OCI-LY1 (cell line): ENCODE data around the gene FKBP11.

ENCODE experiments used
- H2AFZ ChIP-seq: fragments of 200-600 bp; sonication (generic), shearing (Covaris generic); 2 replicates; pipeline ENCODE4 v1.6.0; 2014; ENCODE audit warnings: antibody characterized with exemption, mild to moderate bottlenecking, low read length
- H3F3A ChIP-seq: fragments of 200-600 bp; sonication (generic), shearing (Covaris generic); 2 replicates; pipeline ENCODE4 v1.6.0; 2014; ENCODE audit warnings: mild to moderate bottlenecking, antibody characterized with exemption, low read length, moderate library complexity; ENCODE audit not compliant: insufficient read depth
- H3K27ac ChIP-seq: fragments of 200-600 bp; sonication (generic); 2 replicates; pipeline ENCODE4 v1.5.1; 2014; ENCODE audit warnings: low read length, mixed run types, mild to moderate bottlenecking, low read depth; ENCODE audit not compliant: poor library complexity, severe bottlenecking
- H3K27me3 ChIP-seq: fragments of 200-600 bp; sonication (generic); 2 replicates; pipeline ENCODE4 v1.6.0; 2014; ENCODE audit warnings: antibody characterized with exemption, mild to moderate bottlenecking, low read length, moderate library complexity; ENCODE audit not compliant: insufficient read depth
- H3K36me3 ChIP-seq: fragments of 200-600 bp; sonication (generic); 2 replicates; pipeline ENCODE4 v1.6.1; 2014; ENCODE audit warnings: mild to moderate bottlenecking, antibody characterized with exemption, low read length, moderate library complexity, mixed read lengths; ENCODE audit not compliant: insufficient read depth
- H3K4me1 ChIP-seq: fragments of 200-600 bp; sonication (generic); 2 replicates; pipeline ENCODE4 v1.5.1; 2014; ENCODE audit warnings: mild to moderate bottlenecking, low read length, moderate library complexity; ENCODE audit not compliant: insufficient read depth, severe bottlenecking
- H3K4me2 ChIP-seq: fragments of 200-600 bp; sonication (generic), shearing (Covaris generic); 2 replicates; pipeline ENCODE4 v1.6.1; 2014; ENCODE audit warnings: low read length
- H3K4me3 ChIP-seq: fragments of 200-600 bp; sonication (generic); 2 replicates; pipeline ENCODE4 v1.5.1; 2014; ENCODE audit warnings: low read length, low read depth, mild to moderate bottlenecking, mixed read lengths; ENCODE audit not compliant: poor library complexity, severe bottlenecking
- H3K79me2 ChIP-seq: fragments of 200-600 bp; shearing (Covaris generic); 2 replicates; pipeline ENCODE4 v1.6.1; 2016; ENCODE audit warnings: mixed run types, low read length, mixed read lengths; ENCODE audit not compliant: insufficient read depth
- H3K9ac ChIP-seq: fragments of 200-600 bp; sonication (generic), shearing (Covaris generic); 2 replicates; pipeline ENCODE4 v1.6.1; 2014; ENCODE audit warnings: mild to moderate bottlenecking, low read length, mixed read lengths
- H3K9me2 ChIP-seq: fragments of 200-600 bp; sonication (generic), shearing (Covaris generic); 2 replicates; pipeline ENCODE4 v1.6.1; 2014; ENCODE audit warnings: low read depth, mild to moderate bottlenecking, low read length, mixed read lengths
- H3K9me3 ChIP-seq: fragments of 200-600 bp; shearing (Covaris generic); 2 replicates; pipeline ENCODE4 v1.6.1; 2014; ENCODE audit warnings: low read length, mixed read lengths
- H4K20me1 ChIP-seq: fragments of 200-600 bp; sonication (generic), shearing (Covaris generic); 2 replicates; pipeline ENCODE4 v1.6.0; 2016; ENCODE audit warnings: mild to moderate bottlenecking, low read length; ENCODE audit not compliant: insufficient read depth
- EZH2 ChIP-seq: fragments of 200-600 bp; sonication (generic), shearing (Covaris generic); IDR thresholded peaks from 2 replicates; pipeline ENCODE4 v1.8.0; 2017; ENCODE audit warnings: borderline replicate concordance, mixed run types, mild to moderate bottlenecking, antibody characterized with exemption, low read length, moderate library complexity, mixed read lengths
- TF ChIP-seq, protein P1 (sequence below): fragments of 200-600 bp; sonication (generic), shearing (Covaris generic); IDR thresholded peaks from 2 replicates; pipeline ENCODE4 v1.5.1; 2017; ENCODE audit warnings: mild to moderate bottlenecking, antibody characterized with exemption, low read length, moderate library complexity, mixed read lengths

Gene FKBP11

DNA sequence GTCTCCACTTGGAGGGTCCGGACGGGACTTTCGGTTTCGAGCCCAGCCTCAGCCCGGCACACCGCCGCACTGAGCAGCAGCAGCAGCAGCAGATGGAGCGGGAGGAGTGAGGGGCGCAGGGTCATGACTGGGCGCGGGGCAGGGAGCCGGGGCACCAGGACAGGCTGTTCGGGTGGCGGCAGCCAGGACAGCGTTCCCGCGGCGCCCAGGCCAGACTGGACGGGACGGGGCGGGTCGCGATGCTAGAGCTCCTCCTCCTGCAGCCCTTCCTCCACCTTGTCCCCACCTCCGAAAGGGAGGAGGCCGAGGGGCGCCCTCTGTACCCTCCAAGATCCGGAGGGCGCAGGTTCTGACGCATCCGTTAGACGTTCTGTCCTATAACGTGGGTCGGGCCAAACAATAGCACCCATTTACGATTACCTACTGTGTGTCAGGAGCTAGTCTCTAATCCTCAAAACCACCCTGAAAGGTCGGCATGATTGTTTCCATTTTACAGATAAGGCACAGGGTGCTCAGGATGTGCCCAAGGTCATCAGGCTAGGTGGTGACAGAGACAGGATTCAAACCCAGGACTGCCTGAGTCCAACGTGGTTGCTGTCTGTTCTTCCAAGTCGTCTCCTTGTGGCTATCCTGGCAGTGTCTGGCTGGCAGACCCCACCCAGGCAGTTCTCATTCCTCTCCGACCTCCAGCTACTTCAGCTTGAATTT, at the start of gene FKBP11:
Gene FKBP11 (minus strand): TSS at position 189 of the 708 bp plus-strand sequence. CDS start 64 bp downstream, at position 125.
- no peaks in the 10 kb centered on the region for H4K20me1 ChIP-seq
- H3K4me2 ChIP-seq, result peak within 1 kb of the TSS; percentile 76
- peaks cover 13% of the 10 kb centered on the region for H3K4me1 ChIP-seq
- no peak within 1 kb of the TSS for H2AFZ ChIP-seq
- H3K36me3 ChIP-seq, result peaks cover 24% of the 10 kb centered on the region; the same call in 1 of the 2 replicates
- TF ChIP-seq EZH2, result no peak
- TF ChIP-seq, protein P1, sequence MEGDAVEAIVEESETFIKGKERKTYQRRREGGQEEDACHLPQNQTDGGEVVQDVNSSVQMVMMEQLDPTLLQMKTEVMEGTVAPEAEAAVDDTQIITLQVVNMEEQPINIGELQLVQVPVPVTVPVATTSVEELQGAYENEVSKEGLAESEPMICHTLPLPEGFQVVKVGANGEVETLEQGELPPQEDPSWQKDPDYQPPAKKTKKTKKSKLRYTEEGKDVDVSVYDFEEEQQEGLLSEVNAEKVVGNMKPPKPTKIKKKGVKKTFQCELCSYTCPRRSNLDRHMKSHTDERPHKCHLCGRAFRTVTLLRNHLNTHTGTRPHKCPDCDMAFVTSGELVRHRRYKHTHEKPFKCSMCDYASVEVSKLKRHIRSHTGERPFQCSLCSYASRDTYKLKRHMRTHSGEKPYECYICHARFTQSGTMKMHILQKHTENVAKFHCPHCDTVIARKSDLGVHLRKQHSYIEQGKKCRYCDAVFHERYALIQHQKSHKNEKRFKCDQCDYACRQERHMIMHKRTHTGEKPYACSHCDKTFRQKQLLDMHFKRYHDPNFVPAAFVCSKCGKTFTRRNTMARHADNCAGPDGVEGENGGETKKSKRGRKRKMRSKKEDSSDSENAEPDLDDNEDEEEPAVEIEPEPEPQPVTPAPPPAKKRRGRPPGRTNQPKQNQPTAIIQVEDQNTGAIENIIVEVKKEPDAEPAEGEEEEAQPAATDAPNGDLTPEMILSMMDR, result no peak; the same call in 1 of the 2 replicates
- no peaks in the 10 kb centered on the region for H3K9me2 ChIP-seq
- H3K79me2 ChIP-seq, result no peaks in the 10 kb centered on the region
- peak within 1 kb of the TSS; percentile 89 for H3K9ac ChIP-seq
- H3F3A ChIP-seq, result no peaks in the 10 kb centered on the region
- peak within 1 kb of the TSS; percentile 54 for H3K27ac ChIP-seq
- peak within 1 kb of the TSS; percentile 88 for H3K4me3 ChIP-seq
- no peaks in the 10 kb centered on the region for H3K9me3 ChIP-seq
- no peaks in the 10 kb centered on the region for H3K27me3 ChIP-seq

- no peak overlapping the region for H3K4me3 ChIP-seq
- no peaks in the 10 kb centered on the region for H4K20me1 ChIP-seq
- H3K9ac ChIP-seq, result no peak overlapping the region
- H3K27me3 ChIP-seq, result peaks cover 22% of the 10 kb centered on the region; the same call in 1 of the 2 replicates
- no peaks in the 10 kb centered on the region for H3K9me2 ChIP-seq
- TF ChIP-seq EZH2, result no peak
- TF ChIP-seq, protein P1, result peak; percentile 58
- no peaks in the 10 kb centered on the region for H3K79me2 ChIP-seq
- peaks cover 20% of the 10 kb centered on the region for H3K4me1 ChIP-seq
- H3F3A ChIP-seq, result no peaks in the 10 kb centered on the region
- H3K27ac ChIP-seq, result no peak overlapping the region
- H2AFZ ChIP-seq, result no peak overlapping the region
- H3K4me2 ChIP-seq, result no peak overlapping the region
- no peaks in the 10 kb centered on the region for H3K9me3 ChIP-seq
- no peaks in the 10 kb centered on the region for H3K36me3 ChIP-seq
These were observed 48.8 kb upstream of the FKBP11 start for GRCh38 chr12:48973941-48974673.

DNA sequence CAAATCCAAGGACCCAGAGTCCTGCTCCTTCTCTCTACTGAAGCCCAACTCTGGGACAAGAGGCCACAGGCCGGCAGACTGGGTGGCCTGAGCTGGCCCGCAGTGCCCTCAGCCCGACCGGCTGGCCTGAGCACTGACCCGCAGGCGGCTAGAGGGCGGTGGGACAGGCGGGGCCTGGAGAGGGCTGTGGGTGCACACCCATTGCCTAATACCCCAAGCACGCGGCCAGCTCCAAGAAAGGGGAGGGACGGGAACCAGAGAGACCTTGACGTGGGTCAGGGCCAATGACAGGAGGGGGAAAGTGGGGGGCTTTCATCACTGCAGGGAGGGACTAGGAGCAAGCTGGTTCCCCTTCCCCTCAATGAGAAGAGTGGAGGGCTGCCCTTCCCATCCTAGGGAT, 48.2 kb upstream of the FKBP11 start:
- TF ChIP-seq, protein P1, result no peak
- no peak for TF ChIP-seq EZH2
- no peaks in the 10 kb centered on the region for H3K79me2 ChIP-seq
- no peak overlapping the region for H2AFZ ChIP-seq
- H3K27me3 ChIP-seq, result peaks cover 22% of the 10 kb centered on the region; the same call in 1 of the 2 replicates
- no peaks in the 10 kb centered on the region for H4K20me1 ChIP-seq
- H3K4me2 ChIP-seq, result no peak overlapping the region
- H3K9me2 ChIP-seq, result no peaks in the 10 kb centered on the region
- no peak overlapping the region for H3K4me3 ChIP-seq
- H3K4me1 ChIP-seq, result peaks cover 17% of the 10 kb centered on the region
- no peaks in the 10 kb centered on the region for H3K9me3 ChIP-seq
- H3F3A ChIP-seq, result no peaks in the 10 kb centered on the region
- no peaks in the 10 kb centered on the region for H3K36me3 ChIP-seq
- H3K9ac ChIP-seq, result no peak overlapping the region
- H3K27ac ChIP-seq, result no peak overlapping the region
